AG04449 (cell line): ENCODE results near the gene NRARP.

Source experiments
- CTCF ChIA-PET: fragments of 350-600 bp; formaldehyde crosslinking; extraction: SDS; loops from one replicate; lab custom pipeline; 2021; ENCODE audit warnings: antibody characterized with exemption; lab: Yijun Ruan, JAX
- POLR2A ChIA-PET: fragments of 400-600, 350-600 bp; formaldehyde crosslinking; extraction: SDS; loops from one replicate; lab custom pipeline; 2020; ENCODE audit warnings: antibody characterized with exemption, inconsistent platforms; lab: Yijun Ruan, JAX
- DNase-seq: peaks from one replicate; pipeline ENCODE4 v3.0.0-alpha.2; 2010; ENCODE audit warnings: low read depth, low spot score
- H3K4me3 ChIP-seq: 2 replicates; pipeline ENCODE4 v1.5.1; 2011; ENCODE audit warnings: low read depth, mild to moderate bottlenecking, control low read depth, low read length
- CTCF ChIP-seq: IDR thresholded peaks from one replicate; pipeline ENCODE4 v1.5.1; 2011; ENCODE audit warnings: mild to moderate bottlenecking, moderate library complexity, low read length, control low read depth, inconsistent platforms; ENCODE audit not compliant: insufficient read depth; ENCODE audit errors: missing control alignments

Gene NRARP

GRCh38 chr9:137323531-137324331 lies 21.7 kb upstream of the NRARP start:
- TF ChIP-seq CTCF = no peak
- no peak for DNase-seq
- no peak overlapping the region for H3K4me3 ChIP-seq
- POLR2A ChIA-PET = no interaction called here
- CTCF ChIA-PET = interaction anchor here (2.1 kb wide), 1 partner anchor 21 kb away, joined by 7 read pairs; the partner anchor contains the start of gene NRARP

GRCh38 chr9:137321726-137322361 lies 19.8 kb upstream of the NRARP start:
- TF ChIP-seq CTCF = no peak
- DNase-seq = no peak
- CTCF ChIA-PET = no interaction called here
- POLR2A ChIA-PET = no interaction called here
- H3K4me3 ChIP-seq = no peak overlapping the region

- DNase-seq = no peak
- ChIA-PET CTCF (interaction anchor here (0.6 kb wide), 1 partner anchor 19 kb away, joined by 3 read pairs; the partner anchor contains the start of gene NRARP), POLR2A (no interaction called here)
- no peak for TF ChIP-seq CTCF
- H3K4me3 ChIP-seq = no peak overlapping the region
Measured at GRCh38 chr9:137320555-137321384, 18.7 kb upstream of the NRARP start.

GRCh38 chr9:137319739-137320551 lies 17.9 kb upstream of the NRARP start:
- DNase-seq = no peak
- no peak for TF ChIP-seq CTCF
- no peak overlapping the region for H3K4me3 ChIP-seq
- ChIA-PET CTCF (interaction anchor here (1.3 kb wide), 1 partner anchor 17 kb away, joined by 6 read pairs; the partner anchor contains the start of gene NRARP), POLR2A (no interaction called here)

GRCh38 chr9:137319011-137319738 lies 17.1 kb upstream of the NRARP start:
- H3K4me3 ChIP-seq = no peak overlapping the region
- DNase-seq = no peak
- peak; percentile 18 for TF ChIP-seq CTCF
- POLR2A ChIA-PET = no interaction called here
- CTCF ChIA-PET = interaction anchor here (1.3 kb wide), 1 partner anchor 17 kb away, joined by 6 read pairs; the partner anchor contains the start of gene NRARP
